Measurements from ENCODE around the gene MTHFS.

Gene MTHFS

GRCh38 chr15:79832367-79833120 is 64.3 kb downstream of the MTHFS start:
- TF ChIP-seq CTCF (IDR thresholded peaks at IDR 0.05; ENCODE audit: low read depth, low read length, missing control alignments), result no peak
- no peak for DNase-seq (ENCODE audit: extremely low read depth, low read depth)
- H3K4me3 ChIP-seq (replicated peaks; ENCODE audit: low read depth, low read length), result no peak overlapping the region

DNA sequence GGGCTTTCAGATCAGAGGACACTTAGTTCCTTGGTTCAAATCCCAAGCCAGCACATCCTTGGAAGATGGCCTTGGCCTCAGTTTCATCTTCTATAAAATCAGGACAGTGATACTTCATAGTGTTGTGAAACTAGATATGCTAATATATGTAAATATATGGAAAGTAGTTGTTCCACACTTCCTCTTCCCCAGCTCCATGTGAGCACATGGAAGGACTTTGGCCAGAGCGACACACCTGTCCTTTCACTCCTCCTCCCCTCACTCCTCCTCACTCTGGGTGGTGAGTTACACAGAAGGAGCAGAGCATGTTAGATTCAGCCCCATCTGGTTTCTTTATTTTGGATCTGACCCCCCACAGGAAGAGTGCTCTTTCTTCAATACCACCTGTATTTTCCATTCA is 65.2 kb downstream of the MTHFS start:
- TF ChIP-seq CTCF (IDR thresholded peaks at IDR 0.05; ENCODE audit: low read depth, low read length, missing control alignments), result no peak
- no peak overlapping the region for H3K4me3 ChIP-seq (replicated peaks; ENCODE audit: low read depth, low read length)
- no peak for DNase-seq (ENCODE audit: extremely low read depth, low read depth)

DNA sequence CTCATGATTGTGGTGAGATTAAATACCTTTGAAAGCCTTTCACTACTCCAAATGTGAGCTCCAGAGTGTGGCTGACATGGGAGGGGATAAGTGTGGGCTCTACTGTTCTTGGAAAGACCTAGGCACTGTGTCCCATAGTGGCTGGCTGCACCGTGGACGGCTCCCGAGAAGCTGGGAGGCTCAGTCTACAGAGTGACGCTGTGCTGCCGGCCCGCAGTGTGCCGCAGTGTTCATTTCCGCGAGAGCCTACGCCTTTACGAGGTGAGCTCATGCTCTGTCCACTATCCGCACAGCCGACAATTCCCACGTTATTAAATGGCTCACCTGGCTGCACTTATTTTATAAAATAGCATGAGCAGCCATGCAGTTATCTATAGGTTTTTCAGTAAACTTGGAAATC is 66.9 kb downstream of the MTHFS start:
- H3K4me3 ChIP-seq (replicated peaks; ENCODE audit: low read depth, low read length), result no peak overlapping the region
- DNase-seq (ENCODE audit: extremely low read depth, low read depth), result no peak
- TF ChIP-seq CTCF (IDR thresholded peaks at IDR 0.05; ENCODE audit: low read depth, low read length, missing control alignments), result no peak

DNA sequence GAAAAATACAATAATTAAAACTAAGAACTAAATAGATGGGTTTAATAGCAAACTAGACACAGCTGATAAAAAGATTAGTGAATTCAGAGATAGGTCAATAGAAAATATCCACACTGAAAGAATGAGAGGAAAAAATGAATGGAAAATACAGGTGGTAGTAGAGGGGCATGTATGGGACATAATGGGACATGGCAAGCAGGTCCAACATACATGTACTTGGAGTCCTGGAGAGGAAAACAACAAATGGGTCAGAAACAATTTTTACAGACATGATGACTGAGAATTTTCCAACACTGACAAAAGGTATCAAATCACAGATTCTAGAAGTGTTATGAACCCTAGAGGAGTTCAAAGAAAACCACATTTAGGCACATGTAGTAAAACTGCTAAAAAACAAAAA is 68.4 kb downstream of the MTHFS start:
- H3K4me3 ChIP-seq (replicated peaks; ENCODE audit: low read depth, low read length), result no peak overlapping the region
- TF ChIP-seq CTCF (IDR thresholded peaks at IDR 0.05; ENCODE audit: low read depth, low read length, missing control alignments), result no peak
- DNase-seq (ENCODE audit: extremely low read depth, low read depth), result no peak

- no peak overlapping the region for H3K4me3 ChIP-seq (replicated peaks; ENCODE audit: low read depth, low read length)
- no peak for DNase-seq (ENCODE audit: extremely low read depth, low read depth)
- TF ChIP-seq CTCF (IDR thresholded peaks at IDR 0.05; ENCODE audit: low read depth, low read length, missing control alignments), result no peak
These were observed 70.0 kb downstream of the MTHFS start for GRCh38 chr15:79826800-79827199.

DNA sequence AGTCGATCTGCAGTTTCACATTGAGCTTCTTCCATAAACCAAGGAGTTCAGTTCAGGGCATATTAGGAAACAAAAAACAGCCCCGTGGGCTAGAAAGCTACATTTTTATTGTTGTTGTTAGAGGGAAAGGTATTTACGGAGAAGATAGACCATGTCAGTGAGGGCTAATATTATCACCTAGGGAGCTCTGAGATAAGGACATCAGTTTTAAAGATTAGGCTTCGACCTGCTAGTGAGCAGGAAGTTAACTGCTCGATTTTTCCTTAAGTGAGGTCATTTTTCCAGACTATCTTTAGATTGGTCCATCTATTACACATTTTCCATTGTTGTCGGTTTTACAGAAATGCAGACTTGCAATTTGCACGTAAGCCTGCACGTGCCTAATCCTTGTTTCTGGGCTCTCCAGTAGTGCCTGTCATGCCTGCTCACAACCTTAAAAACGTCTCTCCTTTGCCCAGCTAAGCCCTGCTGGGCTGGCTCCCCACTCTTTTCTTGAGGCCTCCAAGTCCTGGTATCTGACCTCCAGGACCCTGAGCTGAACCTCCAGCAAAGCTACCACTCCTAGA is 72.6 kb downstream of the MTHFS start:
- no peak for TF ChIP-seq CTCF (IDR thresholded peaks at IDR 0.05; ENCODE audit: low read depth, low read length, missing control alignments)
- DNase-seq (ENCODE audit: extremely low read depth, low read depth), result no peak
- H3K4me3 ChIP-seq (replicated peaks; ENCODE audit: low read depth, low read length), result no peak overlapping the region

Measured in HFF-Myc (cell line).